GM21737 (cell line): ENCODE measurements around the gene CRK.
A peak's percentile ranks its signal among the peaks of the same experiment; 100 is the strongest.
"Not testable (repeated sequence)": the region's sequence is repeated elsewhere in the genome, so short reads cannot be mapped to it uniquely, and the experiment has no call there.

ENCODE experiments used
- ATAC-seq: cut with Tn5 transposase; IDR thresholded peaks from one replicate; pipeline ENCODE4 v1.9.1; 2021; ENCODE audit warnings: mild to moderate bottlenecking, moderate library complexity; ENCODE audit not compliant: unreplicated experiment

Gene CRK

GRCh38 chr17:1467898-1468492, 12.0 kb upstream of the CRK start:
- ATAC-seq: no peak

- ATAC-seq: no peak
Measured at GRCh38 chr17:1467258-1467657, 11.2 kb upstream of the CRK start.

GRCh38 chr17:1464186-1464585, 8.2 kb upstream of the CRK start:
- ATAC-seq: no peak

GRCh38 chr17:1462164-1463112, 6.4 kb upstream of the CRK start:
- ATAC-seq: no peak

GRCh38 chr17:1461198-1461944, 5.3 kb upstream of the CRK start:
- ATAC-seq: no peak

GRCh38 chr17:1460233-1460632, 4.2 kb upstream of the CRK start:
- no peak for ATAC-seq

- peak; percentile 34 for ATAC-seq
Measured at GRCh38 chr17:1455291-1455796, 688 bp downstream of the CRK start.

- no peak for ATAC-seq
Measured at GRCh38 chr17:1454541-1454940, 1.5 kb downstream of the CRK start.

- ATAC-seq: not testable (repeated sequence)
Measured at GRCh38 chr17:1453694-1454093, 2.3 kb downstream of the CRK start.

GRCh38 chr17:1452836-1453235, 3.2 kb downstream of the CRK start:
- no peak for ATAC-seq

- not testable (repeated sequence) for ATAC-seq
Measured at GRCh38 chr17:1450261-1450660, 5.8 kb downstream of the CRK start.

GRCh38 chr17:1449412-1449967, 6.5 kb downstream of the CRK start:
- ATAC-seq: no peak

GRCh38 chr17:1447052-1447451, 9.0 kb downstream of the CRK start:
- no peak for ATAC-seq

GRCh38 chr17:1446201-1446600, 9.8 kb downstream of the CRK start:
- ATAC-seq: no peak

- not testable (repeated sequence) for ATAC-seq
Measured at GRCh38 chr17:1445695-1446094, 10.3 kb downstream of the CRK start.

GRCh38 chr17:1442721-1443120, 13.3 kb downstream of the CRK start:
- ATAC-seq: not testable (repeated sequence)

- no peak for ATAC-seq
Measured at GRCh38 chr17:1442187-1442586, 13.8 kb downstream of the CRK start.

- ATAC-seq: no peak
Measured at GRCh38 chr17:1440921-1441320, 15.1 kb downstream of the CRK start.

GRCh38 chr17:1438593-1439083, 17.4 kb downstream of the CRK start:
- no peak for ATAC-seq

GRCh38 chr17:1435326-1435725, 20.7 kb downstream of the CRK start:
- no peak for ATAC-seq

GRCh38 chr17:1434150-1434549, 21.9 kb downstream of the CRK start:
- ATAC-seq: no peak
